Mesendoderm (in vitro differentiated cells): ENCODE results near the gene DUSP14.

Experiments
- DNase-seq: peaks from one replicate; pipeline ENCODE4 v3.0.0; 2013
- H2AK5ac ChIP-seq: 2 replicates; pipeline ENCODE4 v1.6.1; 2013; ENCODE audit warnings: low read length, inconsistent platforms
- H2BK120ac ChIP-seq: 2 replicates; pipeline ENCODE4 v1.6.1; 2013; ENCODE audit warnings: low read depth, mild to moderate bottlenecking, low read length, moderate library complexity, mixed read lengths
- H2BK15ac ChIP-seq: replicated peaks from 2 replicates; pipeline ENCODE4 v1.6.1; 2013; ENCODE audit warnings: low read depth, mild to moderate bottlenecking, moderate library complexity
- H2BK5ac ChIP-seq: 2 replicates; pipeline ENCODE4 v1.6.1; 2013; ENCODE audit warnings: low read length, inconsistent platforms
- H3K18ac ChIP-seq: 2 replicates; pipeline ENCODE4 v1.6.1; 2013; ENCODE audit warnings: mild to moderate bottlenecking, low read length, mixed read lengths
- H3K23ac ChIP-seq: one replicate; pipeline ENCODE4 v1.6.1; 2013; ENCODE audit warnings: low read length
- H3K27ac ChIP-seq: 2 replicates; pipeline ENCODE4 v1.5.1; 2013; ENCODE audit warnings: low read depth, mild to moderate bottlenecking, inconsistent platforms, low read length, moderate library complexity
- H3K27me3 ChIP-seq: 2 replicates; pipeline ENCODE4 v1.6.1; 2013; ENCODE audit warnings: low read length, control low read depth, mild to moderate bottlenecking, inconsistent platforms; ENCODE audit not compliant: insufficient read depth, poor library complexity
- H3K36me3 ChIP-seq: 2 replicates; pipeline ENCODE4 v1.6.1; 2013; ENCODE audit warnings: low read length, inconsistent platforms; ENCODE audit not compliant: control insufficient read depth, insufficient read depth
- H3K4ac ChIP-seq: one replicate; pipeline ENCODE4 v1.6.1; 2013; ENCODE audit warnings: low read depth, mild to moderate bottlenecking, low read length, moderate library complexity
- H3K4me1 ChIP-seq: 2 replicates; pipeline ENCODE4 v1.6.1; 2013; ENCODE audit warnings: low read depth, low read length, inconsistent platforms; ENCODE audit not compliant: control insufficient read depth
- H3K4me2 ChIP-seq: 2 replicates; pipeline ENCODE4 v1.6.1; 2013; ENCODE audit warnings: low read length
- H3K4me3 ChIP-seq: 2 replicates; pipeline ENCODE4 v1.5.1; 2013; ENCODE audit warnings: mild to moderate bottlenecking, low read length
- H3K56ac ChIP-seq: one replicate; pipeline ENCODE4 v1.6.1; 2013; ENCODE audit warnings: low read length
- H3K79me1 ChIP-seq: 2 replicates; pipeline ENCODE4 v1.6.1; 2013; ENCODE audit warnings: low read length, inconsistent platforms
- H3K79me2 ChIP-seq: 2 replicates; pipeline ENCODE4 v1.6.1; 2013; ENCODE audit warnings: mild to moderate bottlenecking, low read length; ENCODE audit not compliant: control insufficient read depth, insufficient read depth
- H3K9ac ChIP-seq: 2 replicates; pipeline ENCODE4 v1.6.1; 2013; ENCODE audit warnings: low read length, inconsistent platforms
- H4K5ac ChIP-seq: one replicate; pipeline ENCODE4 v1.6.1; 2013; ENCODE audit warnings: low read length
- H4K8ac ChIP-seq: one replicate; pipeline ENCODE4 v1.6.1; 2013; ENCODE audit warnings: low read depth, mild to moderate bottlenecking, control low read depth, low read length, moderate library complexity
- WGBS: extraction: QIAGEN DNeasy Blood & Tissue Kit; methylation state at CpG from one replicate; pipeline ENCODE4 v1.1.7; 2013; ENCODE audit warnings: low lambda C conversion rate, missing lambda C conversion rate; ENCODE audit not compliant: insufficient coverage; ENCODE audit errors: extremely low coverage; 5-methylcytosine and 5-hydroxymethylcytosine counted together

Gene DUSP14

DNA sequence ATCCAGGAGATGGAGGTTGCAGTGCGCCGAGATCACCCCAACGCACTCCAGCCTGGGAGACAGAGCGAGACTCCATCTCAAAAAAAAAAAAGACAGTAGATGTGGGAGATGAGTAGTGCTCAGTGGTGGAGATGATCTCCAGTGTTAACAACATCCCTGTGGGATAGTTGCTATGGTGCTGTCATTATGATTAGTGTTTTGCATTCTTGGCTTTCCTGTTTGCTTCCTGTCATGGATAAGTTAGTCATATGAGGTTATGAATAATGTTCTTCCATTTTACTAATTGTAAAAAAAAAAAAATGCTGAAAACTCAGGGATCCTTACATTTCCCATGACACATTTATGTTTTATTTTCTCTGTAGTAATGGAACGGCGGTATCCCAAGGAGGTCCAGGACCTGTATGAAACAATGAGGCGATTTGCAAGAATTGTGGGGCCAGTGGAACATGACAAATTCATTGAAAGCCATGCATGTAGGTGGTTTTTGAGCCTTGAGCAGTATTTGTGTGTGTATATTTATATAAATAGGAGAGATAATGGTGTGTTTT lies 24.5 kb upstream of the DUSP14 start:
- Histone ChIP-seq H3K79me2 (no peaks in the 10 kb centered on the region), H3K4me1 (no peaks in the 10 kb centered on the region), H2BK120ac (no peak overlapping the region), H3K4ac (no peak overlapping the region), H4K8ac (no peak overlapping the region), H3K9ac (no peak overlapping the region), H2BK5ac (no peak overlapping the region), H4K5ac (no peak overlapping the region), H3K4me3 (no peak overlapping the region), H3K27me3 (no peaks in the 10 kb centered on the region), H3K56ac (no peak overlapping the region), H3K18ac (no peak overlapping the region), H2BK15ac (no peak overlapping the region), H2AK5ac (no peak overlapping the region), H3K79me1 (no peaks in the 10 kb centered on the region), H3K4me2 (no peak overlapping the region), H3K36me3 (peaks cover under 1% of the 10 kb centered on the region), H3K23ac (no peak overlapping the region), H3K27ac (no peak overlapping the region)
- no CpG with 5 or more reads among the region's 7 CpGs for WGBS
- DNase-seq = no peak

DNA sequence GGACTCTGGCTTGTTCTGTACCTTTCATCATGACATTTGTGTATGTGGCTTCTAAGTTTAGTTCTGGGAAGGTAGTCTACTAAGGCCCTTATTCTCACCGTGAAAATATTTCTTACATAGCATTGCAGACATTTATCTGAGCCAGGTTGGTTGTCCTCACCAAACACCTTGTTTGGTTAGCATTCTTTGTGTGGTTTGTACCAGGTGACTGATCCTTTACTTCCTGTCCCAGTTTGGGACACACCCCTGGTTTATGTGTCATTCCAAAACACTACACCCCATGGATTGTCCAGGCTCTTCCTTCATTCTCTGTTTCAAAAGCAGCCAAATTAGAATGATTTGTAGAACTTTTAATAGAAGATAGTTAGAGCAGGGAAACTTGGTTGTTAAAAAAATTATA lies 23.2 kb upstream of the DUSP14 start:
- Histone ChIP-seq H2BK120ac (no peak overlapping the region), H3K56ac (no peak overlapping the region), H3K18ac (no peak overlapping the region), H3K36me3 (peaks cover 4% of the 10 kb centered on the region), H3K23ac (no peak overlapping the region), H3K4me3 (no peak overlapping the region), H3K4ac (no peak overlapping the region), H3K9ac (no peak overlapping the region), H2BK5ac (no peak overlapping the region), H2BK15ac (no peak overlapping the region), H3K79me2 (no peaks in the 10 kb centered on the region), H3K27me3 (no peaks in the 10 kb centered on the region), H4K8ac (no peak overlapping the region), H2AK5ac (no peak overlapping the region), H3K4me2 (no peak overlapping the region), H3K4me1 (no peaks in the 10 kb centered on the region), H3K27ac (no peak overlapping the region), H4K5ac (no peak overlapping the region), H3K79me1 (no peaks in the 10 kb centered on the region)
- WGBS = no CpG with 5 or more reads among the region's 1 CpG
- no peak for DNase-seq

DNA sequence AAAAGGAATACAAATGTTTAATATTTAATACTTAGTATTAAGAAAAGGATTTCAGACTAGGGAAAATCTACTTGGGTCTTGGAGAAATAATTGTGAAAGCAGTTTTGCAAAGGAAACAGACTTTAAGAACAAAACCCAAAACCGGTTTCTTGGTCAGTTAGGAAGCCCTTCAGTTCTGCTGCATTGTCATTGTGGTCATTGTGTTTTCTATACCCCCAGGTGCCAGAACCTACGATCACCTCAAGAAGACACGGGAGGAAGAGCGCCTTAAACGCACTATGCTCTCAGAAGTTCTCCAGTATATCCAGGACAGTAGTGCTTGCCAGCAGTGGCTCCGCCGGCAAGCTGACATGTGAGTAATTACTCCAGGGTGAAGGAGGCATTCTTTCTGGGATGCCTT lies 19.5 kb upstream of the DUSP14 start:
- H4K5ac ChIP-seq = no peak overlapping the region
- no peak overlapping the region for H2BK15ac ChIP-seq
- H3K27ac ChIP-seq = no peak overlapping the region
- WGBS = no CpG with 5 or more reads among the region's 7 CpGs
- no peaks in the 10 kb centered on the region for H3K79me2 ChIP-seq
- peaks cover 11% of the 10 kb centered on the region for H3K36me3 ChIP-seq
- H3K18ac ChIP-seq = no peak overlapping the region
- H4K8ac ChIP-seq = no peak overlapping the region
- no peak overlapping the region for H3K23ac ChIP-seq
- no peak overlapping the region for H3K9ac ChIP-seq
- H3K56ac ChIP-seq = no peak overlapping the region
- H2AK5ac ChIP-seq = no peak overlapping the region
- no peaks in the 10 kb centered on the region for H3K4me1 ChIP-seq
- H2BK5ac ChIP-seq = no peak overlapping the region
- no peak overlapping the region for H3K4ac ChIP-seq
- H2BK120ac ChIP-seq = no peak overlapping the region
- no peak overlapping the region for H3K4me2 ChIP-seq
- no peaks in the 10 kb centered on the region for H3K79me1 ChIP-seq
- no peak for DNase-seq
- H3K27me3 ChIP-seq = no peaks in the 10 kb centered on the region
- H3K4me3 ChIP-seq = no peak overlapping the region

DNA sequence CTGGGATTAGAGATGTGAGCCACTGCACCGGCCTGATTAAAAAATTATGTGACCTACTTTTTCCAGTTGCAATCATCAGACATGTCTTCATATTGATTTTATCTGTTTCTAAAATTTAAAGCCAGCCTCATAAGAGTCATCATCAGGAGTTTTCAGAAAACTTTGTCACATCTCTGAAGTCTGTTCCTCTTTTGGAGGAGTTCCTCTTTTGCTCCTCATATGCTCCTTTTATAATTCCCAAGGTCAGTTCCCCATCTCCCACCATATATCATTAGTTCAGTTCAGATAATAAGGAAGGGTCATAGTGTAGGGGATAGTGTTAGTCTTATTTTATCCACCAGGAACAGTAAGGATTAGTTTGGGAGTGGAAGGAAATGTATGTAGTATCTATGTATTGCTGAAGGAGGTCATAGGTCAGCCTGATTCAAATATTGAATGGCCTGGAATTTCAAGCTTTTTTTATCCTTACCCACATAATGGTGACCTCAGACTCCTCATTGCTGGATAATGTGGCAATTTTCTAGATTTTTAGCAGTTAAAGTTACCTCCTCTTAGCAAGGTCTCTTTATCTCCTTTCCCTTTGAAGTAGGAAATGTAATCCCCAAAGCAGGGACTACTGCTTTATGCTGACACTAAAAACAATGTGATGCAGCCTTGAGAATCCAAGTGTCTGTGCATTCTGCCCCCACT lies 13.8 kb upstream of the DUSP14 start:
- no peak overlapping the region for H3K56ac ChIP-seq
- H3K18ac ChIP-seq = no peak overlapping the region
- no CpG with 5 or more reads among the region's 1 CpG for WGBS
- H3K9ac ChIP-seq = no peak overlapping the region
- no peak overlapping the region for H2BK120ac ChIP-seq
- H3K4me3 ChIP-seq = no peak overlapping the region
- H4K8ac ChIP-seq = no peak overlapping the region
- no peak overlapping the region for H2BK5ac ChIP-seq
- no peak overlapping the region for H4K5ac ChIP-seq
- no peak overlapping the region for H2AK5ac ChIP-seq
- DNase-seq = no peak
- H3K4ac ChIP-seq = no peak overlapping the region
- no peaks in the 10 kb centered on the region for H3K79me1 ChIP-seq
- H2BK15ac ChIP-seq = no peak overlapping the region
- no peak overlapping the region for H3K4me2 ChIP-seq
- no peaks in the 10 kb centered on the region for H3K4me1 ChIP-seq
- no peak overlapping the region for H3K23ac ChIP-seq
- H3K27me3 ChIP-seq = no peaks in the 10 kb centered on the region
- no peak overlapping the region for H3K27ac ChIP-seq
- no peaks in the 10 kb centered on the region for H3K79me2 ChIP-seq
- peaks cover 12% of the 10 kb centered on the region for H3K36me3 ChIP-seq

DNA sequence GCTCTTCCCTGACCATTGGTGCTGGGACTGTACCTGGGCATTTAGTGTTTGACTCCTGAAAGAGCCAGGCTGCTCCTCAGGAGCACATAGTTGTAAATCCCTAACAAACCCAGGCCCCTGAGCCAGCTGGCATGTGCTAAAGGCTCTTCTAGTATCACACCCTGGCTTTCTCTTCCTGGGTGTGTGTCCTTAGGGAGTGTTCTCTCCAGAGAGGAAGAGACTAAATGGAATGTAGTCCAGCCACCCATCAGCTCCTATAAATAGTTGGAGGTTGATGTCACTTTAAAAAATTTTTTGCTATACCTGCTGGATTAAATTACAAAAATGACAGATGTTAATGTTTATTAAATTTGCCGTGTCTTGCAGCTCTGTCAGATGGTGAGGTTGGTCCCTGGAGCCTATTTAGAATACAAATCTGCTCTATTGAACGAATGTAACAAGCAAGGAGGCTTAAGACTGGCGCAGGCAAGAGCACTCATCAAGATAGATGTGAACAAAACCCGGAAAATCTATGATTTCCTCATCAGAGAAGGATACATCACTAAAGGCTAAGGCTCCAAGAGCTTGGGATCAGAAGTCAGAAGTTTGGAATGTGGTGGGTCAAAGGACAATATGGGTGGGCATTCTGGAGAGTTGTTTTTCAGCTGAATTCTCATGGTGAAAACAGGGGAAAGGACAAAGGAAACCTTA lies 13.1 kb upstream of the DUSP14 start:
- Histone ChIP-seq H3K4me2 (no peak overlapping the region), H2BK120ac (no peak overlapping the region), H3K79me1 (no peaks in the 10 kb centered on the region), H2AK5ac (no peak overlapping the region), H2BK15ac (no peak overlapping the region), H2BK5ac (no peak overlapping the region), H3K27ac (no peak overlapping the region), H3K4me3 (no peak overlapping the region), H3K4me1 (no peaks in the 10 kb centered on the region), H4K5ac (no peak overlapping the region), H4K8ac (no peak overlapping the region), H3K9ac (no peak overlapping the region), H3K27me3 (no peaks in the 10 kb centered on the region), H3K36me3 (peaks cover 10% of the 10 kb centered on the region), H3K18ac (no peak overlapping the region), H3K56ac (no peak overlapping the region), H3K4ac (no peak overlapping the region), H3K79me2 (no peaks in the 10 kb centered on the region), H3K23ac (no peak overlapping the region)
- DNase-seq = peak; percentile 44
- WGBS = no CpG with 5 or more reads among the region's 4 CpGs
